22Rv1 (cell line): ENCODE results near the gene ADK.

ENCODE experiments used
- CTCF ChIP-seq: fragments of 450-650 bp; IDR thresholded peaks from 2 replicates; pipeline ENCODE4 v1.5.1; 2017; ENCODE audit warnings: mild to moderate bottlenecking
- ZFX ChIP-seq: fragments of 450-650 bp; IDR thresholded peaks from 2 replicates; pipeline ENCODE4 v1.6.1; 2017; ENCODE audit warnings: antibody characterized with exemption, borderline replicate concordance

DNA sequence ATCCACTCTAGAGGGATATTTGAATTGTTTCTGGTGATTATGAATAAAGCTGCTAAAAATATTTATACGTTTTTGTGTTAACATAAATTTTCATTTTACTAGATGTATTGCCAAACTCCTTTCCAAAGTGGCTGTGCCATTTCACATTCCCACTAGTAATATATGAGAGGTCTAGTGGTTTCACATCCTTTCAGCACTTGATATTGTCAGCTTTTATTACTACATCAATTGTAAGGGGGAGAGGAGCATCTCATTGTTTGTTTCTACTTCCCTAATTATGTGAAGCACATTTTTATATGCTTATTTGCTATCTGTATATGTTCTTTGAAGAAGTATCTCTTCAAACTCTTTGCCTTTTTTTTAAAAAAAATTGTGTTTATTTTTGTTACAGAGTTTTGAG, 184.5 kb downstream of the ADK start:
- TF ChIP-seq CTCF, result no peak
- TF ChIP-seq ZFX, result no peak
